T-helper 1 cell (primary cell): Measurements from ENCODE around the gene TRIM73.
"Not testable (repeated sequence)": the region's sequence is repeated elsewhere in the genome, so short reads cannot be mapped to it uniquely, and the experiment has no call there.

Experiments
- DNase-seq, 5 donors: peaks; one replicate each; pipeline ENCODE4 v3.0.0-alpha.2; 2012 to 2020
- total RNA-seq, 4 donors: gene quantifications; one replicate each; lab custom pipeline; 2026; lab: John Stamatoyannopoulos, UW

The TRIM73 gene
- total RNA-seq: 0.71 to 1.9 (median 0.99) reads per million in 4 donors

DNA sequence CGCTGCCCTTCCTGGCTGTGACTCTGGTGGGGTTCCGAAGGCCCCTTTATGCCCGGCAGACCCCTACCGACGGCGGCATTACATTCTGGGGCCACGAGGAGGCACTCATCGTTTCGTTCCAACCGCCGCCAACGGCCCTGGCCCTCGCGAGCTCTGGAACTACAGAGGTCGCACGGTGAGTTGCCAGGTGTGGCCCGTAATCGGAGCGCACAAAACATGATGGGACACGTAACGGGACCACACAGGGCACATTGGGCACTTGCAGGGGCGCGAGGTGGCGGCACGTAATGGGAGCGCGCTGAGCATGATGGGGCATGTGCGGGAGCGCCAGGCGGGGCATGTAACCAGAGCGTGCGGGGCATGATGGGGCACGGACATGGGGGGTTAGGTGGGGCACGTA lies at the start of gene TRIM73:
TSS of gene TRIM73 (plus strand) at position 301 of the 400 bp plus-strand sequence. CDS start 3,305 bp downstream, outside the sequence.
- DNase-seq: not testable (repeated sequence)

DNA sequence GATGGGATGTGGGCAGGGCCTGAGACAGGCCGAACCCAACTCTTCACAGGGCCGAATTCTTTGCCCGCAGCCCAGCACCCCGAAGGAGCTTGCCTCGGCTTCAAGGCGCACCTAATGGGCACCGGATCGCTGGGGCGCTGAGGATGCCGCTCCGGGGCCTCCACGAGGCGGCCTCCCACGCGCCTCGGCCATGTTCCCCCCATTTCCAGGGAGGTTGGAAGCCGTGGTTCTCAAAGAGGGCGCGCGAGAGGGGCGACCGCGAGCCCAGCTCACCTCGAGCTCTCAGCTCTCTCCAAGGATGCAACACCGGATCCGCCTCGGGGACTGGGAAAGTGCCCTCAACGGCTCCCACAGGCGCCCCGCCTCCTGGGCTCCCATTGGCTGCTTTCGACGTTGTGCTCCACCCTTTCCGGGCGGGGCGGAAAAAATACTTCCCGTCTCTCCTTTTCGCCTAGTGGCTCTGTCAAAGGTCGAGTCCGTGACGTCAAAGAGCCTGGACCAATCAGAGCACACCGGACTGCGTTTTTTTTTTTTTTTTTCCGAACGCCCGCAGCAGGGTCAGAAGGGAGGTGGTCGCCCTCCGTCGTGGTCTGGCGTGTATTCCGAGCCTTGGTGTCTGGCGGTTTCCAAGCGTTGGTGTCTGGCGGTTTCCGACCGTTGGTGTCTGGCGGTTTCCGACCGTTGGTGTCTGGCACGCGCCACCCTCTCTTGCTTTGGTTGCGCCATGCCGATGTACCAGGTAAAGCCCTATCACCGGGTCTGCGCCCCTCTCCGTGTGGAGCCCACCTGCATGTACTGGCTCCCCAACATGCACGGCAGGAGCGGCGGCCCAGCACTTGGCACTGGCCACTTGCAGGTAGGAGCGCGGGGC lies 36.5 kb upstream of the TRIM73 start:
- DNase-seq: peak in 4 of 5 donors; percentile 9 to 75 (median 17)

DNA sequence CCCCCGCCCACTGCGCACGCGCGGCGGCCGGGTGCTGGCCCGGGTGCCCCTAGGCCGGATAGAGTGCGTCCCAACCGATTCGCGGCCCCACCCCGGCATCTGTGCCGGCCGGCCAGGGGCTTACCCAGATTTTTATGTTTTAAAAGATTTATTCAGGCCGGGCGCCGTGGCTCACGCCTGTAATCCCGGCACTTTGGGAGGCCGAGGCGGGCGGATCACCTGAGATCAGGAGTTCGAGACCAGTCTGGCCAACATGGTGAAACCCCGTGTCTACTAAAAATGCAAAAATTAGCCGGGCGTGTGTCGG lies 35.9 kb upstream of the TRIM73 start:
- DNase-seq: not testable (repeated sequence)

DNA sequence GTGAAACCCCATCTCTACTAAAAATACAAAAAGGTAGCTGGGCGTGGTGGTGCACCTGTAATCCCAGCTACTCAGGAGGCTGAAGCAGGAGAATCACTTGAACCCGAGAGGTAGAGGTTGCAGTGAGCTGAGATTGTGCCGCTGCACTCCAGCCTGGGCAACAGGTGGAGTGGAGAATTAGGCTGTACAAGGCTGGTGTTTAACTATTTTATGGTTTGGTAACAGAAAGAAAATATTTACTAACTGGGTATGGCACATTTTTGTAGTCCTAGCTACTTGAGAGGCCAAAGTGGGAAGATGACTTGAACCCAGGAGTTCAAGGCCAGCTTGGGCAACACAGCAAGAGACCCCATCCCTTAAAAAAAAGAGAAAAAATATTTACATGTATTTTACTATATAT lies 31.4 kb upstream of the TRIM73 start:
- DNase-seq: not testable (repeated sequence)

DNA sequence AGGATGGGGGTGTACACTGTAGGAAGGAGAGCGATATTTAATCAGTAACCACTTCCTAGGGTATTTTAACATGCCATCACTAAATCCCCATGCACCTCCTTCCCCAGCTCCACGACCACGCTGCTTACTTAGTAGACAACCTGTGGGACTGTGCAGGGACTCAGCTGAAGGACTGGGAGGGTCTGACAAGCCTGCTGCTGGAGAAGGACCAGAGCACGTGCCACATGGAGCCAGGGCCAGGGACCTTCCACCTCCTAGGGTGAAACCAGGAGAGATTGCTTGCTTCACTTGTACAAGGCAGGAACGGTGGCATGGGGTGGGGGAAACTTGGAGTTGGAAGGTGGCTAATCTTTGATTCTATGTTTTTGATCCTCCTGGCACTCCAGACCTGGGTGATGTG lies 28.8 kb upstream of the TRIM73 start:
- DNase-seq: not testable (repeated sequence)

DNA sequence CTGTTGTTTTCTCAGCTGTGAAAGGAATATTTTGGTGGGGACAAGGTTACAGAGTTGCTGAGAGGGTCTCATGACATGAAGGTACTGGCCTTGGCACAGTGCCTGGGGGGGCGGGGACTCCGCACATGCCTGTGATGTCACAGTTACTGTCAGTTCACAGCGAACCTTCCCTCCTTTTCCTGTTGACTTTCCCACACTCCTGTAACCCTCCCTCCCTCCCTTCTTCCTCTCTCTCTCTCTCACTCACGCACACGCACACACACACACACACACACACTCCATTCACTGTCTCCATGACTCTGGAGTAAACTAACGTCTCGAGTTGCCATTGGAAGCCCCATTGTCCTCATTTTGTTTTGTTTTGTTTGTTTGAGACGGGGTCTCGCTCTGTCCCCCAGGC lies 28.1 kb upstream of the TRIM73 start:
- not testable (repeated sequence) for DNase-seq

DNA sequence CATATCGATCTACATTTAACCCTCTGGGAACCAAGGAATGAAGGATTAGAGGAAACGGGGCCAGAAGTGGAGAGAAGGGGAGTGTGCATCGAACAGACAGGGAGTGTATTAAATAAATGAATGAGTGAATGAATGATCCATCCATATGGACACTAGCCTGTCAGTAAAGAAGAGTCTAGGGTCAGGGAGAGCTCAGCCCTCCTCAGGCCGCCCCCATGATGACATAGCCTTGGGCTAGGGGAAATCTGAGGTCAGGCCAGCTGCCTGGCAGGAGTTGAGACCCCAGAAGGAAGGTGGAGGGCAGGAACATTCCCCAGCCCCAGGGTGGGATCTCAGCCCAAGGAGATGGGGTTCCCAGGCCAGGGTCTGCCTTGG lies 21.3 kb upstream of the TRIM73 start:
- DNase-seq: not testable (repeated sequence)

DNA sequence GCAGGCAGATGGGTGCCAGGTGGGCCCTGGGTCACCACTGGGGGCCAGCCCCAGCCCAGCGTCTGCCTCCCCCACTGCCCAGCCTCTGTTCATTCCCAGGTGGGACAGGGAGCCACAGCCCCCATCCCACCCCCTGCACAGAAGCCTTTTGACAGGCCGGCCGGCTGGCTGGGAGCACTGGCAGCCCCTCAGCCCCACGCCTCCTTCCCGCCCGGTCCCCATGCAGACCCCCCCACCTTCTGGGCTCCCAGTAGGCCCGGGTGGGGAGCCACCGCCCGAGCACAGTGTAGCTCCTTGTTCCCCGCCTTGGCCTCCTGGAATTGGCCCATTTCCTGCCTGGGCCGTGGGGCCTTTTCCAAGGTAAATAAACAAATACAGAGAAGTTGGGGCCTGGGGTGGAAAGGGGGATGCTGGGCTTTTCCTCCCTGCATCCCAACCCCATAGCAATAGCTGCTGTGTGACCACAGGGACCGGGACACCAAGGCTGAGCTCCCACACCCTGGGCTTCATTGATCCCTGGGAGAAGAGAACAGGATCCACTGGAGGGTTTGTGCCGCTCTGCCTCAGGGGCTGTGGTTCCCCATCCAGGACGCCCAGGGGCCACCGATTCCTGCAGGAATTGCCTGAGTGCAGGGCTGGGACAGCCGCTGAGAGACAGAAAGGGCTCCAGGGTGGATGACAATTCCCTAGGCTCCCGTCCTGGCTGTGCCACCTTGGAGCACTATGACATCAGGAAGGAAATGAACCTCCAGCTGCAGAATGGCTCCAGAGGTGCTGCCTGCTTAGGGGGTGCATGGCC lies 20.7 kb upstream of the TRIM73 start:
- not testable (repeated sequence) for DNase-seq

DNA sequence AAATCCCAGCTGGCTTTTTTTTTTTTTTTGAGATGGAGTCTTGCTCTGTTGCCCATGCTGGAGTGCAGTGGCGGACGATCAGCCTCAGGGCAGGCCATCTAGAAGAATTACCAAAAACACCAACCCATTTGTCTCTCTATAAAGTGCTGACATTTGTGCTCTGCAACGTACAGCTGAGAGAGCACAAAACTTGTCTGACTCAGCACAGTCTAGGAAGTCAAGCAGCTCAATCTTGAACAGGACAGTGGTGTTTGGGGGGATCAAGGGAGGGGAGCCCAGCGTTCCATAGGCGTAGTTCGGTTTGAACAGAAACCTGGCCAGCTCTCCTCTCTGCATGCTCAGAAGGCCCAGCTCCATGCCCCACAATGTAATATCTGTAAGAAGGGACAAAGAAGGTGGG lies 2.2 kb upstream of the TRIM73 start:
- not testable (repeated sequence) for DNase-seq

DNA sequence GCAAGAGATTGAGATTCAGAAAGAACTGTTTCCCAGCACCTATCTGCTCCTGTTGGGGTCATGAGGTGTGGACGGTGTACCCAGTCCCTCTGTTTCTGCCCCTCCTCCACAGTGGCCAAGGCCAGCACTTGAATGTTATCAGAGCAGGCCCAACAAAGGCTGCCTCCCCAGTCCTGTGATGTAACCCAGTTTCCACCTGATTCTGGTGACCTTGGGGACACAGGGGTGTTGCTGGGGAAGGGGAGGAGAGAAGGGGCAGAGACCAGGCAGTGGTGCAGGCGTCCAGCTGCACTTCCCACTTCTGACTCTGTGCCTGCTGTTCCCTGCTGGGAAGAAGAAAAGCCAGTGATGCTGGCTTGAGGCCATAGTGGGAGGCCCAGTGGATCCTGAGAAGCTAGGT lies 2.4 kb downstream of the TRIM73 start:
- not testable (repeated sequence) for DNase-seq

DNA sequence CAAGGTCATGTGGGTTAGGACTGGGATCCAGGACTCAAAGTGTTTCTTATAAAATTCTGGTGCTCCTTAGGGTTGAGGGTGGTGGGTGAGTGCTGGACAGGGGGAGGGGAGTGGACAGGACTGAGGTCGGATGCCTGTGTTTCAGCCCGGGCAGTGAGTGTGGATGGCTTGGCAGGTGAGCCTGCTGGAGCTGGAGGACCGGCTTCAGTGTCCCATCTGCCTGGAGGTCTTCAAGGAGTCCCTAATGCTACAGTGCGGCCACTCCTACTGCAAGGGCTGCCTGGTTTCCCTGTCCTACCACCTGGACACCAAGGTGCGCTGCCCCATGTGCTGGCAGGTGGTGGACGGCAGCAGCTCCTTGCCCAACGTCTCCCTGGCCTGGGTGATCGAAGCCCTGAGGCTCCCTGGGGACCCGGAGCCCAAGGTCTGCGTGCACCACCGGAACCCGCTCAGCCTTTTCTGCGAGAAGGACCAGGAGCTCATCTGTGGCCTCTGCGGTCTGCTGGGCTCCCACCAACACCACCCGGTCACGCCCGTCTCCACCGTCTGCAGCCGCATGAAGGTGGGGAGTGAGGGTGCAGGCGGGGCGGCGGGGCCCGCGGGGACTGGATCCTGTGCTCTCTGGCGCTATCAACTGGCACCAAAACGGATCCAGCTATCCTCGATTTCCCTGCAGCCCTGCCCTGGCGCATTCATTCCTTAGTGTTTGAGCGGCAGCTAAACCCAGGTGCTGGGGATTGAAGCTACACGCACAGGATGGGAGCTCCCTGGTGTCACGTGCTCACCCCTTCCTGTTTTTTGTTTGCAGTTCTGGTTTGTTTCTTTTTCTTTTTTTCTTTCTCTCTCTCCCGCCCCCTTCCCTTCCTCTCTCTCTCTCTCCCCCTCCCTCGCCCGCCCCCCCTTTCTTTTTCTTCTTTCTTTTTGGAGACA lies 3.6 kb downstream of the TRIM73 start:
- DNase-seq: not testable (repeated sequence)

DNA sequence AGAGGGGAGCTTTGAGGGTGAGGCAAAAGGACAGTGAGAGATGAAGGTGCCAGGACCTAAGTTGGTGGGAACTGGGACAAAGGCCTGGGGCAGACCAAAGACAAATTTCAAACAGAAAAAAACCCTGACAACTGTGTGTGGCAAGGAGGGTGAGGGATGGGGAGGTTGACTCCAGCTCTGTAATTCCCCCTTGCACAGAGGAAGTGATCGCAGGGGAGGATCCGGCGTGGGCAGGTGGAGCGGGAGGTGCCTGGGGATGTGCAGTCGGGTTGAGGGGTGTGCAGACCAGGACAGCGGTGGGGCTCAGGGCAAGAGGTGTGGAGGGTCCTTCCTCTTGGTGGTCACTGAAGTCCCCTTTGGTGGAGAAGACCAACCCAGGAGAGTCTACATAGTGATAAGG lies 5.1 kb downstream of the TRIM73 start:
- not testable (repeated sequence) for DNase-seq

DNA sequence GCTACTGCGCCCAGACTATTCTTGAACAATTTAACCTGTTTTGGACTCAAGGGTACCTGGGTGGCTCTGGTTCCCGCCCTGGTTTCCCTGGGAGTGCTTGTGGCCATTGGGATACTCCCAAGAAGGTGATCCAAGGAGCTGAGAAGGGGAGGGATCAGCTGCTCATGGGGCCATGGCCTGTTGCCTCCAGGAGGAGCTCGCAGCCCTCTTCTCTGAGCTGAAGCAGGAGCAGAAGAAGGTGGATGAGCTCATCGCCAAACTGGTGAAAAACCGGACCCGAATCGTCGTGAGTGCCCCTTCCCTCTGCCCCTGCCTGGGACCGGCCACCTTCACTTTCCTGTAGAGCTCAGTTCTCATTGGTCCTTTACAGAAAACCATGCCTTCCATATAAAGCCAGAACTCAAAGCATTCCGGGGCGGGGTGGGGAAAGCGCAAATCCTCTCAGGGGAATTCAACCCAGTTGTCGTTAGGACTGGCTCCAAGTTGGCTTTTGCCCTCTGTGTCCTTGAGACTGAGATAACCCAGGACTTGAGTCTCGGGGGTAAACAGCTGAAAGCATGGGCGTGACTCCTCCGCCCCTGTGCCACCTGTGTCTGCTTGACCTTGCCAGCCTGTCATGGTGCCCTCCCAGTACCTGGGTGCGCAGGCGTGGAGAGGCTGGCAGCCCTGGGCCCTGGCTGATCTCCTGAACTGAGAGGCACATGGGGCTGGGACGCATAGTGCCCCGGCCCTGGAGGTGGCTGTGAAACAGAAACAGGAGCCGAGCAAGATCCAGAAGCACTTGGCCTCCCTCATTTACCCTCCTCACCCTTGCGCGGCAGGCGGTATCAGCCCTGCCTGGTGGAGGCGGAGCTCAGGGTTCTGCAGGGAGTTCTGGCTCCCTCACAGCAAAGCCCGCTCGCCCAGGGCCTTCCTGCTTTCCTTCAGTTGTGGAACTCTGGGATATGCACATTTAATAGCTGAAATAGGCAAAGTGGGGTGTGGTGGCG lies 8.3 kb downstream of the TRIM73 start:
- DNase-seq: not testable (repeated sequence)

DNA sequence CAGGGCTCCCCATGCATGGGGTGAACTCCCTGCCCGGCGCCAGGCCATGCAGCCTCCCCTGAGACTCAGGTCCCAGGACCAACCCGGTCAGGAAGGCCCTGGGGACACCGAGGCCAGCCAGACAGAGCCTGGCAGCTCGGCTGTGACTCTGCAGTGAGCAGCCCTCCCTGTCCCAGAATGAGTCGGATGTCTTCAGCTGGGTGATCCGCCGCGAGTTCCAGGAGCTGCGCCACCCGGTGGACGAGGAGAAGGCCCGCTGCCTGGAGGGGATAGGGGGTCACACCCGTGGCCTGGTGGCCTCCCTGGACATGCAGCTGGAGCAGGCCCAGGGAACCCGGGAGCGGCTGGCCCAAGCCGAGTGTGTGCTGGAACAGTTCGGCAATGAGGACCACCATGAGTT lies 9.2 kb downstream of the TRIM73 start:
- DNase-seq: not testable (repeated sequence)

DNA sequence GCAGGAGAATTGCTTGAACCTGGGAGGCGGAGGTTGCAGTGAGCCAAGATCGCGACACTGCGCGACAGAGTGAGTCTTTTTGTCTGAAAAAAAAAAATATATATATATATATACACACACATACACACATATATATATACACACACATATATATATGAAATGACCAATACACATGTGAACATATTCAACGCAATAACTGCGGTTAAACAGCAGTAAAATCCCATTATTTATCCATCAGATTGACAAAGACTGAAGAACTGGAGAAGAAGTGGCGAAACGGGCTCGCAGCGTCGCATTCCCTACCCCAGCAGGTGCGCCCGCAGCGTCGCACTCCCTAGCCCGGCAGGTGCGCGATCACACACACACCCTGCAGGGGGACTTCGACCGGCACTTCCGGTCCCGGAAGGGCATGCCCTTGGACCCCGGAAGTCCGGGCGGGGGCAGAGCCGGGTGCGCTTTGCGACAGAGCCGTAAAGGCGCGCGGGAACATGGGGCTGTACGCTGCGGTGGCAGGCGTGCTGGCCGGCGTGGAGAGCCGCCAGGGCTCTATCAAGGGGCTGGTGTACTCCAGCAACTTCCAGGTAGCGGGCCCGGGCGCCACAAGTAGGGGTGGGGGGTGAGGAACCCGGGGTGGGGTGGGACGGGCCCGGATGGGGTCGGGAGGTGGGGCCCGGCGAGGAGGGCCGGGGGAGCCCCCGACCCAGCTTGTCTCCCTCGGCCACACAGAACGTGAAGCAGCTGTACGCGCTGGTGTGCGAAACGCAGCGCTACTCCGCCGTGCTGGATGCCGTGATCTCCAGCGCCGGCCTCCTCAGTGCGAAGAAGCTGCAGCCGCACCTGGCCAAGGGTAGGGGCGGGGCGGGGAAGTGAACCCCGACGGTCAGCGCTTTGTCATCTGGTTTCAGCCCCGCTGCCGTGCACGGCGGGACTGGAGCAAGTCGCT lies 14.7 kb downstream of the TRIM73 start:
- DNase-seq: not testable (repeated sequence)

DNA sequence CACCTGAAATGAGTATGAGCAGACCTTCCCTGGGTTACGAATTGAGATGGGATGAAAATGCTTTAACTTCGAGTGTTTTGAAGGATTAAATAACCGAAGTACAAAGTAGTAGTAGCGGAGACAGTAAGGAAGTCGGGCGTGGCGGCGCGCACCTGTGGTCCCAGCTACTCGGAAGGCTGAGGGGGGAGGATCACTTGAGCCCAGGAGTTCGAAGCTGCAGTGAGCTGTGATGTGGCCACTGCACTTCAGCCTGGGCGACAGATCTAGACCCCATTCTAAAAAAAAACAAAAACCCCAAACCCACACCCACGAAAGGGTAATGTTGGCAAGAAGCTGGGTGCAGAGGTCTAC lies 15.4 kb downstream of the TRIM73 start:
- not testable (repeated sequence) for DNase-seq

DNA sequence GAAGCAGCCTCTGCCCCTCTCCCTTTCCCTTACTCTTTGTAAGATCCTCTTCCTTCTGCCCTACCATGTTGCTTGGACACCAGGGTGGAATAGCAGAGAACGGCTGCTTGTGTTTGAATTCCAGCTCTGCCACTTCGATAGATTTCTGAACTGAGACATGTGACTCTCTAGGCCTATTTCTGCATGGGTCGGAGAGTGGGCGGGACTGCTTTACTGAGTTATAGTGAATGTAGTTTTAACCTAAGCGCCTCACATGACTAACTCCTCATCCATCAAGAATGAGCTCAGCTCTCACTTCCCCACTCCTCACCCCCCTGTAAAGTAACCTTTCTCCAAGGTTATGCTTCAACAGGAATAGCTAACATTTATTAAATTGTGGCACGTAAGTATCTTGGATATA lies 18.8 kb downstream of the TRIM73 start:
- DNase-seq: not testable (repeated sequence)

DNA sequence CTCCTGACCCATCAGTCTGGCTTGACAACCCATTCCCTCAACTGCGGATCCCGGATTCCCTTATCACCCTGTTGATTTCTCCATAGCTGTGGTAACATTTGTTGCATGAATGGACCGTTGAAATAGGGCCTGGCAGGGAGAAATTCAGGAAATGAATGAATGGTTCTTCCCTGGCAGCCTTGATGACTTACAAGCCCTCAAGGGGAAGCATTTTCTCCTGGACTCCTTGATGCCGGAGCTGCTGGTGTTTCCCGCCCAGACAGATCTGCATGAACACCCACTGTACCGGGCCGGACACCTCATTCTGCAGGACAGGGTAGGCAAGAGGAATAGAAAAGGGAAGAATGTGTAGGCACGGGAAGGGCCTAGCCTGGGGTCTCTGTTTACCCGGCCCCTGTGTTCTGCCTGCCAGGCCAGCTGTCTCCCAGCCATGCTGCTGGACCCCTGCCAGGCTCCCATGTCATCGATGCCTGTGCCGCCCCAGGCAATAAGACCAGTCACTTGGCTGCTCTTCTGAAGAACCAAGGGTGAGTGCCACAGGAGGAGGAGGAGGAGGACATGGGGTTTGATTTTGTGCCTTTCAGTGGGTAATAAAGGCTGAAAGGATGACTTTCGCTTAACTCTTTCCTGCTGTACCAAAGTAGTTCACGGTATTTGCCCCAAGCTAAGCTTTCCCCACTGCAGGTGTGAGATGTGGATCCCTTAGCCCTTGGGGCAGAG lies 19.4 kb downstream of the TRIM73 start:
- not testable (repeated sequence) for DNase-seq

DNA sequence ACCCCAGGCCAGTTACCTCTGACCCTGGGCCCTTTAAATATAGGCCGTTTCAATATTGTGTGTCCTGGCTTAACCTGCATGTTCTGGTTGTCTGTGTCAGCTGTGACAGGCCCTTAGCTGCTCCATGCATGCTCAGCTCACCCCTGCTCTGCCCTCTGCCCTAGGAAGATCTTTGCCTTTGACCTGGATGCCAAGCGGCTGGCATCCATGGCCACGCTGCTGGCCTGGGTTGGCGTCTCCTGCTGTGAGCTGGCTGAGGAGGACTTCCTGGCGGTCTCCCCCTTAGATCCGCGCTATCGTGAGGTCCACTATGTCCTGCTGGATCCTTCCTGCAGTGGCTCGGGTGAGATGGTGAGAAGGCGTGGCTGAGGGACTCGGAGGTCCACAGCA lies 20.0 kb downstream of the TRIM73 start:
- DNase-seq: not testable (repeated sequence)
